Muscle of leg (tissue), 11 donors: ENCODE results near the gene MAP2K5. TPM values are rescaled to one million over a fixed set of nuclear protein-coding genes. Genes with fewer than 3 reads are reported as not detected.
A peak's percentile ranks its signal among the peaks of the same experiment; 100 is the strongest.

ENCODE experiments used
- DNase-seq: peaks from one replicate; pipeline ENCODE4 v3.0.0; 2013
- H3K27ac ChIP-seq: one replicate; pipeline ENCODE4 v1.5.1; 2013; ENCODE audit warnings: mild to moderate bottlenecking, low read length, control low read depth
- H3K27me3 ChIP-seq: one replicate; pipeline ENCODE4 v1.6.1; 2013; ENCODE audit warnings: low read length; ENCODE audit not compliant: control insufficient read depth, insufficient read depth
- H3K36me3 ChIP-seq: one replicate; pipeline ENCODE4 v1.6.1; 2013; ENCODE audit warnings: low read length; ENCODE audit not compliant: control insufficient read depth, insufficient read depth
- H3K4me1 ChIP-seq: one replicate; pipeline ENCODE4 v1.6.1; 2013; ENCODE audit warnings: low read length; ENCODE audit not compliant: control insufficient read depth, insufficient read depth
- H3K4me3 ChIP-seq: one replicate; pipeline ENCODE4 v1.5.1; 2013; ENCODE audit warnings: low read length, control low read depth
- H3K9me3 ChIP-seq: replicated peaks from 2 replicates; pipeline ENCODE4 v1.6.1; 2013; ENCODE audit warnings: low read depth, low read length; ENCODE audit not compliant: control insufficient read depth
- WGBS: methylation state at CpG from one replicate; pipeline ENCODE4 v1.1.5; 2013; ENCODE audit warnings: missing lambda C conversion rate; ENCODE audit not compliant: insufficient coverage; 5-methylcytosine and 5-hydroxymethylcytosine counted together
- polyA plus RNA-seq, 8 donors: library from polyadenylated mRNA; unstranded; fragments of 120-200 nt; gene quantifications; one replicate each; pipeline versions ENCODE4 v1.2.1 to v1.2.3, GENCODE V29; 2013; ENCODE audit warnings: inconsistent platforms in 1 of 8, low replicate concordance in 1 of 8; ENCODE audit not compliant: insufficient read length in 8 of 8, insufficient read depth in 1 of 8
- total RNA-seq: library from RNA; stranded (reverse); fragments of 120-200 nt; gene quantifications from one replicate; pipeline ENCODE4 v1.2.4, GENCODE V29; 2013

The MAP2K5 gene
- total and polyA plus RNA-seq, 9 donors: 10.2 to 22.6 (median 19.4) TPM

DNA sequence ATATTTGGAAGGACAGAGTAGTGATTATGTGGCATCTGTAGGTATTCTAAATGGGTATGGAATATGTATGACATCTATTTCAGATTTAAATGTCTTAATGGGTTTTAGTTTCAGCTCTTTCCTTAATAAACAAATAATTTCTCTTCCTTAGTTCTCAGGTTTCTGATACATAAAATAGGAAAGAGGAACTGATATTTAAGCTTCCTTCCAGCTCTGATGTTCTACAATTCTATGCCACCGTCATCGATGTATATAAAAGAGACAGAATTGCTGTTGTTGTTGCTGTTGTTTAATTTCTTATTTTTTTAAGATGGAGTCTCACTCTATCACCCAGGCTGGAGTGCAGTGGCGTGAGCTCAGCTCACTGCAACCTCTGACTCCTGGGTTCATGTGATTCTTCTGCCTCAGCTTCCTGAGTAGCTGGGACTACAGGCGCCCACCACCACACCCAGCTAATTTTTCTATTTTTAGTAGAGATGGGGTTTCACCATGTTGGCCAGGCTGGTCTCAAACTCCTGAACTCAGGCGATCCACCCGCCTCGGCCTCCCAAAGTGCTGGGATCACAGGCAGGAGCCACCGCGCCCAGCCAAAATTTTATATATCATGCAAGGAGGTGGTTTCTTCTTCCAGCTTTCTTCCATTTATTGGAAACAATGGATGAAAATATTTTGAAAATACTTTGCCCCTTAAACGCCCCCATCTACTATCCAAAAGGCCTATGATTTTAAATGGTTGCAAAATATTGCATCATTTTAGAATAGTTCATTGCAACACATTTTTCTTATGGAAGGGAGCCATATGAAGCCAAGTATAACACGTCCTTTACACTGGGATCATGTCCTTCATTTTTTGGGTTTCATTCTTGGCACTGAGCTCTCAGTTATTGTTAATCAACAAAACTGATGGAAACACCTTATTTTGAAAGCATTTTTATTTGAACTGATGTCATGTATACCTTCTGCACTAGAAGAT lies 35.4 kb upstream of the MAP2K5 start:
- H3K36me3 ChIP-seq: no peaks in the 10 kb centered on the region
- no peak overlapping the region for H3K4me3 ChIP-seq
- H3K4me1 ChIP-seq: no peaks in the 10 kb centered on the region
- H3K27me3 ChIP-seq: no peaks in the 10 kb centered on the region
- peak; percentile 7 for DNase-seq
- no peak overlapping the region for H3K27ac ChIP-seq
- H3K9me3 ChIP-seq: no peaks in the 10 kb centered on the region
- WGBS: no CpG with 5 or more reads among the region's 11 CpGs

DNA sequence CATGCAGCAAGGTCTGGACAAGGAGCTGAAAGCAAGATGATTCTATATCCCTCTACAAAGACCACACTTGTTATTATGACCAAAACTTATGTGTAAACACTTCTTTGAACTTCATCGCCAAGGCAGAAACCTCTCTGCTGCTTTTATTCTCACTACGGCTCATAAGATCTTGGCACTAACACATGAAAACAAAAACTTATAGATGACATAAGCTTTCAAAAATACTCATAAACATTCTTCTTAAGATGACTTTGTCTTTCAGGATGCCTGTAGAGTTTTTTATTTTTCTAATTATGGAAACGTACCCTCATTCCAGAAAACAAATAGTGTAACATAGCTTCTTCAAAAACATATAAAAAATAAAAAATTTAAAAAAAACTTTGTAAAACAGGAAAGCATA lies 34.1 kb upstream of the MAP2K5 start:
- no peaks in the 10 kb centered on the region for H3K4me1 ChIP-seq
- no CpG with 5 or more reads among the region's 3 CpGs for WGBS
- DNase-seq: peak; percentile 9

DNA sequence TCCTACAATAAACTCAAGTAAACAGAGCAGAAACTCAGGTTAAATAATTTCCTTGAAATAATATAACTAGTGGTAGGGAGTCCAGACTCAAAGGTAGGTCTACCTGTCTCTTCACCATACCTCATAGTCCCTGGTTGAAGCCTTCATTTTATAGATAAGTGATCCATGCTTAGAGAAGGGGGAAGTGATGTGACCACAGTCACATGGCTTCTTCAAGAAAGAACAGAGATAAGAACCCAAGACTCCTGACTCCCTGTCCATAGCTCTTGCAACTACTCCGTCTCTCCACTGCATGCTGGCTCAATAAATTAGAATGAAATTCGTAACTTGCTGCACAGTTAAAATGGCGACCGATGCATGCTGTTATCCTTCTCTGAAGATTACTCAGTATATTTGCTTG lies 32.6 kb upstream of the MAP2K5 start:
- Histone ChIP-seq H3K27ac (no peak overlapping the region), H3K4me1 (no peaks in the 10 kb centered on the region), H3K27me3 (no peaks in the 10 kb centered on the region), H3K36me3 (peaks cover 14% of the 10 kb centered on the region), H3K4me3 (no peak overlapping the region), H3K9me3 (no peaks in the 10 kb centered on the region)
- DNase-seq: no peak
- WGBS: 97% methylated on average over 4 of the region's 4 CpGs

More for the DNA sequence above, 34.1 kb upstream of the MAP2K5 start:
- peaks cover 9% of the 10 kb centered on the region for H3K36me3 ChIP-seq
- H3K9me3 ChIP-seq: no peaks in the 10 kb centered on the region
- no peak overlapping the region for H3K4me3 ChIP-seq
- H3K27me3 ChIP-seq: no peaks in the 10 kb centered on the region
- no peak overlapping the region for H3K27ac ChIP-seq

DNA sequence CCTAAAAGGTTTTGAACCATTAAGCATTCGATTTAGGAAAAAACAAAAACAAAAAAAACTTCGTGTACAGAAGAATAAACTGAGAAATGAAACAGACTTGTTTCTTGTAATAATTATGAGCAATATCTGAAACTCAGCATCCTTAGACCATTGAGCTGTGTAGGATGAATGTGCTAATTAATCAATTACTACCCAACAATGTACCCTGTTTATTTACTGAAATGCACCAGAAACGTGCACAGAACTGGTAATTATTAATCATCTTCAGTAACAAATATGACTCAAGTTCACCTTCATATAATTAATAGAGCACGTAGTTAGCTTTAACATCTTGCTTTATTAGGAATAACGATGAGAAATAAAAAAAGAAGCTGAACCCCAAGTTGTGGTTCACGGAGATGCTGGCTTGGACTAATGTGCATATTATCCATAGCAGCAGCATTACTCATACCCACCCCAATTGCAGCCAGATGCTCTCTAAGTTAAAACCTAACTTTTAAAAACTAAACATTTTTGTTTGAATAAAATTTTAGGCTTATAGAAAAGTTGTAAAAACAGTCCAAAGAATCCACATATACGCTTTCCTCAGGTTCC lies 31.8 kb upstream of the MAP2K5 start:
- Histone ChIP-seq H3K9me3 (no peaks in the 10 kb centered on the region), H3K36me3 (peaks cover 17% of the 10 kb centered on the region), H3K27ac (no peak overlapping the region), H3K4me3 (no peak overlapping the region), H3K27me3 (no peaks in the 10 kb centered on the region), H3K4me1 (no peaks in the 10 kb centered on the region)
- WGBS: no CpG with 5 or more reads among the region's 7 CpGs
- DNase-seq: no peak

DNA sequence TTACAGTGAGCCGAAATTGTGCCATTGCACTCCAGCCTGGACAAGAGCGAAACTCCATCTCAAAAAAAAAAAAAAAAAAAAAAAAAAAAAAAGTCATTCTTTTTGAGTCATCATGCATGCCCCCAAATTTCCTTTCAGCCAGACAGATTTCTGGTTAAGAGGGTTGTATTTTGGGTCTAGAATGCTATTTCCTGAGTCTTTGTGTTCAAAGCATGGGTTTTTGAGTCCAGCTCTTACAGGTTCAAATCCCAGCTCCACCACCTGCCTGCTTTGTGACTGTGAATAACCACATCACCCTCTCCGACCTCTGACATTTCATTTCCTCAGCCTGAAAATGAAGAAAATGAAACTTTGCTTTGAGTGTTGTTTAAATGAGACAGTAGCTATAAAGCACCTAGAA lies 30.9 kb upstream of the MAP2K5 start:
- H3K9me3 ChIP-seq: no peaks in the 10 kb centered on the region
- H3K27me3 ChIP-seq: no peaks in the 10 kb centered on the region
- H3K4me3 ChIP-seq: no peak overlapping the region
- DNase-seq: no peak
- no peaks in the 10 kb centered on the region for H3K4me1 ChIP-seq
- WGBS: no CpG with 5 or more reads among the region's 3 CpGs
- no peak overlapping the region for H3K27ac ChIP-seq
- H3K36me3 ChIP-seq: peaks cover 18% of the 10 kb centered on the region

DNA sequence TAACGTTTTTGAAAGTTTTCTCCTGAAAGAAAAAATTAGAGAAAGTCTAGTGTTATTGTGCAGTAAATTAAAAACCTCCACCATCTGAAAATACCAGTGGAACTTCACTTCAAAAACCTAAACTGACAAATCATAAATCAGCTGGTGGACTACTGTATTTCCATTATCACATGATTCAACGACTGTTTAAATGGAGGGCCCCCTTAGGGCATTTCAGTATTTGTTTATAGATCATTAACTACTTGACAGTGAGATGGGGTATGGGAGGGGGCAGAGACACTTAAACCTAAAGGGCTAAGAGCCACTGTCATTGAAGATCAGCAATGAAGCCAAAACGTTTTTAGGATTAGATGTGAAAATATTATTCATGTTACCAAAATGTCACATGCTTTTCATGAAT lies 30.4 kb upstream of the MAP2K5 start:
- Histone ChIP-seq H3K27me3 (no peaks in the 10 kb centered on the region), H3K4me3 (no peak overlapping the region), H3K4me1 (no peaks in the 10 kb centered on the region), H3K36me3 (peaks cover 18% of the 10 kb centered on the region), H3K9me3 (no peaks in the 10 kb centered on the region), H3K27ac (no peak overlapping the region)
- WGBS: no CpG with 5 or more reads among the region's 3 CpGs
- DNase-seq: no peak

DNA sequence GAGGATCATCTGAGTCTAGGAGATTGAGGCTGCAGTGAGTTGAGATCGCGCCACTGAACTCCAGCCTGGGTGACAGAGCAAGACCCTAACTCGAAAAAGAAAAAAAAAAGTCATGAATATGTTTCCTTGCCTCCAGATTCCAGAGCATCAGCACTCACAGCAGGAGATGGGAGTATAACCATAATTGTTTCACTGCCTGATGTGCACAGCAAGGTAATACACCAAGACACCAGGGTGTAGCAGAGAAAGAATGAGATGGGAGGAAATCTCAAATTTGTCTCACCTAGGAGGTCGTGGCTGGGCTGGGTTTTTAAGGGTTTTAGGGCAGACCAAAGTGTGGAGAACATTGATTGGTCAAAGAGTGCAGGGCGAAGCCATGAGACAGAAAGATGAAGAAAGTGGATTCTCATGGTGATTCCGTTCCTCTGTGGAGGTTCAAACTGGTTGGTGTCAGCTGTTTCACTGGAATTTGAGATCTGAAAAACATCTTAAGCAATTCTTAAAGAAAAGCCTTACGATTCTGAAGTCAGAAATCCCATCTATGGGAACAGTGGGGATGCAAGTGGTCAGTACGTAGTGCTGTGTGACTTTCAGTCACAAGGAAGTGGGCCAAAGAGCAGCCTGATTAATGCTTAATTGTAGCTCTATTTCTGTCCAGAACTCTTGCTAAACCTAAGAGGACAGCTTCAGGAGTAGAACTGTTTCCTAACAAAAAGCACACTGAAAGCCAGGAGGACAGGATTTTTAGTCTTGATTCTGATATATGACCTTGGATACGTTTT lies 29.4 kb upstream of the MAP2K5 start:
- Histone ChIP-seq H3K27ac (no peak overlapping the region), H3K4me3 (no peak overlapping the region), H3K36me3 (peaks cover 18% of the 10 kb centered on the region), H3K27me3 (no peaks in the 10 kb centered on the region), H3K4me1 (no peaks in the 10 kb centered on the region), H3K9me3 (no peaks in the 10 kb centered on the region)
- 70% methylated on average over 5 of the region's 9 CpGs for WGBS
- no peak for DNase-seq

DNA sequence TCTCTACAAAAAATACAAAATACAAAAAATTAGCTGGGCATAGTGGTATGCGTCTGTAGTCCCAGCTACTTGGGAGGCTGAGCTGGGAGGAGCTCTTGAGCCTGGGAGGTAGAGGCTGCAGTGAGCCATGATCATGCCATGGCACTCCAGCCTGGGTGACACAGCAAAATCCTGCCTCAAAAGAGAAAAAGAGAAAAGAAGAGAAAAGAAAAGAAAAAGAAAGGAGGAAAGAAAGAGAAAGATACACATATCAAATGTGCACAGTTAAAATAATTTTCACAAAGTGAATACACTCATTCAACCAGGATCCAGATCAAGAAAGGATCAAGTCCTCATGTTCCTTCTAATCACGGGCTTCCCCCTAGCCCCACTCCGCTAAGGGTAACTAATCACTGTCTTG lies 27.4 kb upstream of the MAP2K5 start:
- Histone ChIP-seq H3K27me3 (no peaks in the 10 kb centered on the region), H3K4me3 (no peak overlapping the region), H3K4me1 (no peaks in the 10 kb centered on the region), H3K27ac (no peak overlapping the region), H3K9me3 (no peaks in the 10 kb centered on the region), H3K36me3 (peaks cover 18% of the 10 kb centered on the region)
- DNase-seq: no peak
- 77% methylated on average over 3 of the region's 3 CpGs for WGBS

DNA sequence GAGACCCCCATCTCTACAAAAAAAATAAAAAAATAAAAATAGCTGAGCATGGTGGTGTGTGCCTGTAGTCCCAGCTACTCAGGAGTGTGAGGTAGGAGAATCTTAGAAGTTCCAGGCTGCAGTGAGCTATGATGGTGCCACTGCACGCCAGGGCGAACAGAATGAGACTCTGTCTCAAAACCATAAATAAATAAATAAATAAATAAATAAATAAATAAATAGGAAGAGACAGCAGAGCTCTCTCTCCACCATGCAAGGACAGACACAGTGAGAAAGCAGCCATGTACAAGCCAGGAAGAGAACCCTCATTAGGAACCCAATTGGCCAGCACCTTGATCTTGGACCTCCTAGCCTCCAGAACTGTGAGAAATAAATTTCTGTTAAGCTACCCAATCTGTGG lies 26.9 kb upstream of the MAP2K5 start:
- Histone ChIP-seq H3K27ac (no peak overlapping the region), H3K27me3 (no peaks in the 10 kb centered on the region), H3K4me1 (peaks cover 3% of the 10 kb centered on the region), H3K9me3 (no peaks in the 10 kb centered on the region), H3K36me3 (peaks cover 18% of the 10 kb centered on the region), H3K4me3 (no peak overlapping the region)
- no peak for DNase-seq
- no CpG with 5 or more reads among the region's 2 CpGs for WGBS
